Cardiac fibroblast (primary cell): ENCODE measurements around the gene SOX13.

Experiments
- DNase-seq, 2 donors: peaks; one replicate each; pipeline versions ENCODE4 v3.0.0 to v3.0.0-alpha.2; 2010; ENCODE audit warnings: low read depth in 2 of 2
- H3K4me3 ChIP-seq, 2 donors: replicated peaks in 1 of 2; 1 replicate in 1 of 2; 2 replicates in 1 of 2; pipeline ENCODE4 v1.5.1; 2011; ENCODE audit warnings: low read depth in 2 of 2, low read length in 2 of 2, mild to moderate bottlenecking in 2 of 2, moderate library complexity in 1 of 2
- TF ChIP-seq, protein P1 (sequence below): IDR thresholded peaks from one replicate; pipeline ENCODE4 v1.5.1; 2011; ENCODE audit warnings: low read depth, mild to moderate bottlenecking, low read length, inconsistent platforms

The SOX13 gene

DNA sequence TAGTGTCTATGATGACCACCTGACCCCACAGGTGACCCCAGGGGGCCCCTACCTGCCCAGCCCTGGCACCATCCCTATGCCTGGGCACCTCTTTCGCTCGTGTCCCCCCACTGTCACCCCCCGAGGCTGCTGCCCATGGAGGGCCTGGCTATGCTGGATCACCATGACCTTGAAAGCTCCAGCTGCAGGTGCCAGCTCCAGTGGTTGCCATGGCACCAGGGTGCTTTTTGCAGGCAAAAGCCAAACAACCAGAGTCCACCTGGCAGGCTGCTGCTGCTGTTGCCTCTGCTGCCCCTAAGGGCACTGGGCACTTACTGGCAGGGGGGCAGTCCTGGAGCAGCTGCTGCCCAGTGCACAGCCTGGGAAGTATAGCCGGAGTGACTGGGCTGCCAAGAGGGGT, 57.3 kb downstream of the SOX13 start:
- TF ChIP-seq, protein P1, sequence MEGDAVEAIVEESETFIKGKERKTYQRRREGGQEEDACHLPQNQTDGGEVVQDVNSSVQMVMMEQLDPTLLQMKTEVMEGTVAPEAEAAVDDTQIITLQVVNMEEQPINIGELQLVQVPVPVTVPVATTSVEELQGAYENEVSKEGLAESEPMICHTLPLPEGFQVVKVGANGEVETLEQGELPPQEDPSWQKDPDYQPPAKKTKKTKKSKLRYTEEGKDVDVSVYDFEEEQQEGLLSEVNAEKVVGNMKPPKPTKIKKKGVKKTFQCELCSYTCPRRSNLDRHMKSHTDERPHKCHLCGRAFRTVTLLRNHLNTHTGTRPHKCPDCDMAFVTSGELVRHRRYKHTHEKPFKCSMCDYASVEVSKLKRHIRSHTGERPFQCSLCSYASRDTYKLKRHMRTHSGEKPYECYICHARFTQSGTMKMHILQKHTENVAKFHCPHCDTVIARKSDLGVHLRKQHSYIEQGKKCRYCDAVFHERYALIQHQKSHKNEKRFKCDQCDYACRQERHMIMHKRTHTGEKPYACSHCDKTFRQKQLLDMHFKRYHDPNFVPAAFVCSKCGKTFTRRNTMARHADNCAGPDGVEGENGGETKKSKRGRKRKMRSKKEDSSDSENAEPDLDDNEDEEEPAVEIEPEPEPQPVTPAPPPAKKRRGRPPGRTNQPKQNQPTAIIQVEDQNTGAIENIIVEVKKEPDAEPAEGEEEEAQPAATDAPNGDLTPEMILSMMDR = no peak
- H3K4me3 ChIP-seq = no peak overlapping the region
- no peak for DNase-seq

DNA sequence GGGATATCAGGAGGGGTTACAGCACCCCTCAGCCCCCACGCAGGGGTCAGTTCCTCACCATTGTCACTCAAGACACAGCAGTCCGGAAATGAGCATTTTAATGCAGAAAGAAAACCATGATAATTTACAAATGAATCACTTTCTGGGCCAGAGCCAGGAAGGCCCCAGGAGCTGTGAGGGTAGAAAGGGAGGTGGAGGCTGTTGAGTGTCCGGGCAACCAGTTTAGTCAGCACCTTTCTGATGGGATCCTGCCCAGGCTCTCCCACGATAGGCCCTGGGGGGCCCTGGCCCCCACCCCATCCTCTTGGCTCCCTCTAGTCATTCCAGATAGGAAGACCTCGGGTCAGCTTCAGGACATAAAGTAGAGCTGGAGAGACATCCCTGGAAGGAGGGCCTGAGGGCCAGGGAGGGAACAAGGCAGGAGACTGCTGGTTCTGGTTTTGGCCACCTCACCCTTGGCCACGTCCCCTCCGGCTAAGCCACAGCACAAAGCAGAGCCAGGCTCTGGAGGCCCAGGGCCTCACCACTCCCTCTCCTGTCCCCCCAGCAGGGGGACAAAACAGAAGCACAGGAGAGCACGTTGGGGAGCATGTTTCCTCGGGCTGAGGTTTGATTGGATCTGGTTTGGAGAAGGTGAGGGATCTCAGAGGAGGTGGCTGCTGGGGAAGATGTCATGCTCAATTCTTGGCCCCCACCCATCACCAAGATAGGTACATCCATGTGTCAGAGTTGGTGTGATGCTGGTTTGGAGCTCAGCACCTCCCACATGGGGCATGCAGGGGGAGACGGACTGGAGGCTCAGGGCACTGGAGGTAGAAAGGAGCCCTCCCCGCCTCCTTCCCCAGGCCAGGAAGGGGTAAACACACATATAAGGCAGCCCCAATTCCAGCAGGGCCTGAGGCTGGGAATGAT, 58.3 kb downstream of the SOX13 start:
- H3K4me3 ChIP-seq = no peak overlapping the region
- TF ChIP-seq, protein P1 = peak; percentile 32
- DNase-seq = peak; percentile 88 to 90

DNA sequence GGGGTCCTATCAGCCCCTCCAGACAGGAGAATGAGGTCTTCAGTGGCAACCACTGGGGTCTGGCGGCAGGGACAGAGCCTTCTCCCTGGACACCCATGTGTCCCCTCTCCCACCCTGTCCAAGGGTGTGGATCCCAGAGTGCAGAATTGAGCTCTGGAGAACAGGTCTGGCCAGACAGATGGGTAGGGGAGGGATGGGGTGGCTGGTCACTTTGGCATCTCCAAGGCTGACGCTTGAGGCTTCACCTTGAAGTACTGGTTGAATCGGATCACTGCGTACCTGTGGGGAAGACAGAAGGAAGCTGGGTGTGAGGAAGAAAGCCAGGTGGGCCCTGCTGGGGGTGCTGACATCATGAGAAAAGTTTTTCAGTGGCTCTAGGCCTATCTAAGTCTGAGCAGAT, 59.1 kb downstream of the SOX13 start:
- TF ChIP-seq, protein P1 = no peak
- H3K4me3 ChIP-seq = no peak overlapping the region
- no peak for DNase-seq

DNA sequence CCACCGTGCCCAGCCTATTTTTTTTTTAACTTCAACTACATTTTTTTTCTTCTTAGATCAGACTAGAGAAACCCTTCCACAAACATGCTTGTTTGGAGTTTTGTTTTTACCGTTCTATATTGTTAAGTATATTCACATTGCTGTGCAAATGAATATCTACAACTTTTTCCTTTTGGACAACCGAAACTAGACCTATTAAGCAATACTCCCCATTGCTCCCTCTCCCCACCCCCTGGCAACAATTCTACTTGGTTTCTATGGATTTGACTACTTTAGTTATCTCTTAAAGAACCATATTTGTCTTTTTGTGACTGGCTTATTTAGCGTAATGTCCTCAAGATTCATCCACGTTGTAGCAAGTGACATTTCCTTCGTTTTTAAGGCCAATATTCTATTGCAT, 59.8 kb downstream of the SOX13 start:
- DNase-seq = no peak
- no peak overlapping the region for H3K4me3 ChIP-seq
- TF ChIP-seq, protein P1 = no peak

DNA sequence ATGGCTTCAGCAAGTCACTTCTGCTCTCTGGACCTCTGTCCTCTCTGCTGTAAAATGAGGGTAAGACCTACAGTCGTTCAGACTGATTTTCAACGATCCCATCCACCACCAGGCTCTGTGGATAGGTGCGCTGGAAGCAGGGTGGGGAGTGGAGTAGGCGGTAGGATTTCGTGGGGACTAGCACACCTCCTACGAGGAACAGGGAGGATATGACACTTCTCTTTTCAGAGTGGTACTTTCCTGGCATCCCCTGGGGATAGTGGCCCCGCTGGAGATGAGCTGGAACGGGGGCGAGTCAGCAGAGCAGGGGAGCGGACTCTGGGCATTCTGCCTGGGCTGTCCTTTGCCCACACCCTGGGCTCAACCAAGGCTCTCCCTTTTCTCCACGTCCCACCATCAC, 61.2 kb downstream of the SOX13 start:
- TF ChIP-seq, protein P1 = no peak
- H3K4me3 ChIP-seq = no peak overlapping the region
- DNase-seq = no peak

DNA sequence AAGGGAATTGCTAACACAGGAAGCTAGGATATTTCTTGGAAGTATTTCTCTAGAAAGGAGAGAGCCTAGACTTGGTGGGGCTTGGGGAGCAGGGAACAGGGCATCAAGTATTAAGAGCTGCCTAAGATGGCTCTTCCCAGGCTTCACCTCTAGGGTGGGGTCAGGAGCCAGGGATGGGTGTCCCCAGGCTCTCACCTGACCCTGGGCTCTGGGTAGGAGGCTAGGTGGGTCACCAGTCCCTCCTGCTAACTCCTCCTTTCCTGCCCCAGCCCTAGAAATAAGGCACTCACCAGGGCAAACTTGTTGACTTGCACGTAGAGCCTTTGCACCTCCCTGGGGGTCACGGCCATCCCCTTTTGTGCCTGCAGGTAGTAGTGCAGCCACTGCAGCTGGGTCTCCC, 63.9 kb downstream of the SOX13 start:
- TF ChIP-seq, protein P1 = no peak
- DNase-seq = no peak
- H3K4me3 ChIP-seq = no peak overlapping the region
